ENCODE data around the gene RTKN2.

DNA sequence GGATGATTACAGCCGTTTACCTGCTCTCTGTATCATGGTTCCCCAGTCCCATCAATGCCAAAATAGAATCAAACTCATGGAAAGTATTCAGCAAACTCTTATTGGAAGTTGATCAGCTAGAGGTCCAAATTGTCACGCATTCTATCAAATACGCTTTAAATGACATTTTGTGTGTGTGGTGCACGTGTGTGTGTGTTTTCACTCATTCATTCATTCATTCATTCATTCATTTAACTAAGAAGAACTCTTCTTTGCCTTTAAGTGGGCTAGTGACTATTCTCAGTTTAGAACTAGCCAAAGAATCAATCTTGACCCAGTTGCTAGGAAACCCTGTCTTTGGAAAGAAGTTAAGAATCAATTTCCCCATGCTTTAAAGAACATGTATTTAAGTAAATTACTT is 102.8 kb downstream of the RTKN2 start:
- TF ChIP-seq POLR2A (IDR thresholded peaks at IDR 0.05), result no peak
- TF ChIP-seq, protein P1, sequence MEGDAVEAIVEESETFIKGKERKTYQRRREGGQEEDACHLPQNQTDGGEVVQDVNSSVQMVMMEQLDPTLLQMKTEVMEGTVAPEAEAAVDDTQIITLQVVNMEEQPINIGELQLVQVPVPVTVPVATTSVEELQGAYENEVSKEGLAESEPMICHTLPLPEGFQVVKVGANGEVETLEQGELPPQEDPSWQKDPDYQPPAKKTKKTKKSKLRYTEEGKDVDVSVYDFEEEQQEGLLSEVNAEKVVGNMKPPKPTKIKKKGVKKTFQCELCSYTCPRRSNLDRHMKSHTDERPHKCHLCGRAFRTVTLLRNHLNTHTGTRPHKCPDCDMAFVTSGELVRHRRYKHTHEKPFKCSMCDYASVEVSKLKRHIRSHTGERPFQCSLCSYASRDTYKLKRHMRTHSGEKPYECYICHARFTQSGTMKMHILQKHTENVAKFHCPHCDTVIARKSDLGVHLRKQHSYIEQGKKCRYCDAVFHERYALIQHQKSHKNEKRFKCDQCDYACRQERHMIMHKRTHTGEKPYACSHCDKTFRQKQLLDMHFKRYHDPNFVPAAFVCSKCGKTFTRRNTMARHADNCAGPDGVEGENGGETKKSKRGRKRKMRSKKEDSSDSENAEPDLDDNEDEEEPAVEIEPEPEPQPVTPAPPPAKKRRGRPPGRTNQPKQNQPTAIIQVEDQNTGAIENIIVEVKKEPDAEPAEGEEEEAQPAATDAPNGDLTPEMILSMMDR (IDR thresholded peaks at IDR 0.05), result no peak
